A549 (cell line): ENCODE measurements around the gene NGB.

Source experiments
- FOSL2 ChIP-seq, 2 experiments: fragments of 450-650 bp in 1 of 2; fragments of >200 bp in 1 of 2; sonication (Bioruptor Twin) in 1 of 2; formaldehyde crosslinking; IDR thresholded peaks; 2 replicates each; pipeline versions ENCODE4 v1.5.0 to v1.6.1; 2016 to 2020; ENCODE audit warnings: mild to moderate bottlenecking in 1 of 2, moderate library complexity in 1 of 2
- JUN ChIP-seq, 2 experiments: fragments of >200 bp; sonication (Bioruptor Twin); formaldehyde crosslinking; IDR thresholded peaks; 2 replicates in 1 of 2; 3 replicates in 1 of 2; pipeline ENCODE4 v1.6.1; 2016 to 2017
- POLR2A ChIP-seq: IDR thresholded peaks from 2 replicates; pipeline ENCODE4 v1.6.1; 2012; ENCODE audit warnings: mild to moderate bottlenecking, low read length
- RFX5 ChIP-seq: fragments of 450-650 bp; IDR thresholded peaks from 2 replicates; pipeline ENCODE4 v1.7.1; 2014; ENCODE audit warnings: antibody characterized with exemption, mild to moderate bottlenecking, moderate library complexity
- SREBF2 ChIP-seq: fragments of 450-650 bp; IDR thresholded peaks from 2 replicates; pipeline ENCODE4 v1.6.1; 2014; ENCODE audit warnings: mild to moderate bottlenecking, moderate library complexity
- TF ChIP-seq, protein P1 (sequence below): fragments of >200 bp; sonication (Bioruptor Twin); formaldehyde crosslinking; IDR thresholded peaks from 3 replicates; pipeline ENCODE4 v1.5.1; 2016
- TF ChIP-seq, protein P2 (sequence below): fragments of >200 bp; sonication (Bioruptor Twin); formaldehyde crosslinking; IDR thresholded peaks from 3 replicates; pipeline ENCODE4 v1.6.1; 2016

DNA sequence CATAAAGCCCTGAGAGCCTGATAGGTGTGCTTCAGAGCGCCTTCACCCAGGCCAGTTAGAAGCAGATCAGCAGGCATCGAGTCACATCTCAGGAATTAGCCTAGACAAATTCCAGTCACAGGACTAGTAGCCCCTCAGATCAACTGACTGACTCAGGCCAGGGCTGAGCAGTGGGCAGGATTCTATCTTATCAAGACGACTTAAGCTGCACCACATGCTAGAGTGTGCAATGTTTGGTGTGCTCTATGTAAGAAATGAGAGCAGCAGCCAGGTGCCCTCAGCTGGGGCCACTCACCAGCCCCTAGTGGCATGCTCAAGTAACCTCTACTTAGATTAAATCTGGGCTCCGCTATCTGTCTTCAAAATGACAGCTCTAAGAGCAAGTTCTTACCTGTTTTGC lies 19.7 kb upstream of the NGB start:
- TF ChIP-seq, protein P1, sequence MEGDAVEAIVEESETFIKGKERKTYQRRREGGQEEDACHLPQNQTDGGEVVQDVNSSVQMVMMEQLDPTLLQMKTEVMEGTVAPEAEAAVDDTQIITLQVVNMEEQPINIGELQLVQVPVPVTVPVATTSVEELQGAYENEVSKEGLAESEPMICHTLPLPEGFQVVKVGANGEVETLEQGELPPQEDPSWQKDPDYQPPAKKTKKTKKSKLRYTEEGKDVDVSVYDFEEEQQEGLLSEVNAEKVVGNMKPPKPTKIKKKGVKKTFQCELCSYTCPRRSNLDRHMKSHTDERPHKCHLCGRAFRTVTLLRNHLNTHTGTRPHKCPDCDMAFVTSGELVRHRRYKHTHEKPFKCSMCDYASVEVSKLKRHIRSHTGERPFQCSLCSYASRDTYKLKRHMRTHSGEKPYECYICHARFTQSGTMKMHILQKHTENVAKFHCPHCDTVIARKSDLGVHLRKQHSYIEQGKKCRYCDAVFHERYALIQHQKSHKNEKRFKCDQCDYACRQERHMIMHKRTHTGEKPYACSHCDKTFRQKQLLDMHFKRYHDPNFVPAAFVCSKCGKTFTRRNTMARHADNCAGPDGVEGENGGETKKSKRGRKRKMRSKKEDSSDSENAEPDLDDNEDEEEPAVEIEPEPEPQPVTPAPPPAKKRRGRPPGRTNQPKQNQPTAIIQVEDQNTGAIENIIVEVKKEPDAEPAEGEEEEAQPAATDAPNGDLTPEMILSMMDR: no peak
- TF ChIP-seq SREBF2 (no peak), RFX5 (no peak), POLR2A (no peak), JUN (IDR thresholded peaks at IDR 0.05) (no peak), FOSL2 (IDR thresholded peaks at IDR 0.05) (no peak), FOSL2 (CRISPR knock-in tag; IDR thresholded peaks at IDR 0.05) (no peak)
- TF ChIP-seq, protein P2, sequence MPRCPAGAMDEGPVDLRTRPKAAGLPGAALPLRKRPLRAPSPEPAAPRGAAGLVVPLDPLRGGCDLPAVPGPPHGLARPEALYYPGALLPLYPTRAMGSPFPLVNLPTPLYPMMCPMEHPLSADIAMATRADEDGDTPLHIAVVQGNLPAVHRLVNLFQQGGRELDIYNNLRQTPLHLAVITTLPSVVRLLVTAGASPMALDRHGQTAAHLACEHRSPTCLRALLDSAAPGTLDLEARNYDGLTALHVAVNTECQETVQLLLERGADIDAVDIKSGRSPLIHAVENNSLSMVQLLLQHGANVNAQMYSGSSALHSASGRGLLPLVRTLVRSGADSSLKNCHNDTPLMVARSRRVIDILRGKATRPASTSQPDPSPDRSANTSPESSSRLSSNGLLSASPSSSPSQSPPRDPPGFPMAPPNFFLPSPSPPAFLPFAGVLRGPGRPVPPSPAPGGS: no peak
